Transverse colon (tissue), 4 donors: ENCODE measurements around the gene RNASEL. TPM values are rescaled to one million over a fixed set of nuclear protein-coding genes. Genes with fewer than 3 reads are reported as not detected.
"Not testable (repeated sequence)": the region's sequence is repeated elsewhere in the genome, so short reads cannot be mapped to it uniquely, and the experiment has no call there.

ENCODE experiments used
- DNase-seq: peaks from one replicate; pipeline ENCODE4 v3.0.0-alpha.2; 2019
- H3K27ac ChIP-seq, 4 donors: fragments of 200-600 bp; sonication (generic); 2 replicates each; pipeline ENCODE4 v1.5.1; 2016 to 2018; ENCODE audit warnings: inconsistent platforms in 4 of 4
- H3K27me3 ChIP-seq: fragments of 200-600 bp; sonication (generic); 2 replicates; pipeline ENCODE4 v1.5.1; 2017; ENCODE audit warnings: inconsistent platforms
- H3K36me3 ChIP-seq, 4 donors: fragments of 200-600 bp; sonication (generic); 2 replicates each; pipeline ENCODE4 v1.5.1; 2017 to 2019; ENCODE audit warnings: inconsistent platforms in 4 of 4
- H3K4me1 ChIP-seq, 4 donors: fragments of 200-600 bp; sonication (generic); 2 replicates each; pipeline ENCODE4 v1.5.1; 2017 to 2020; ENCODE audit warnings: inconsistent platforms in 4 of 4
- H3K4me3 ChIP-seq, 4 donors: fragments of 200-600 bp; sonication (generic); 1 replicate in 1 of 4; 2 replicates in 3 of 4; pipeline versions ENCODE4 v1.5.1 to v1.6.1; 2017 to 2019; ENCODE audit warnings: inconsistent platforms in 4 of 4
- H3K9me3 ChIP-seq, 2 donors: fragments of 200-600 bp; sonication (generic); 2 replicates each; pipeline ENCODE4 v1.5.1; 2017 to 2019; ENCODE audit warnings: inconsistent platforms in 2 of 2
- CTCF ChIP-seq, 5 experiments: fragments of 200-600 bp in 3 of 5; fragments of 450-650 bp in 2 of 5; sonication (generic) in 3 of 5; IDR thresholded peaks; 1 replicate in 2 of 5; 2 replicates in 3 of 5; pipeline ENCODE4 v1.5.1; 2016 to 2017; ENCODE audit warnings: antibody characterized with exemption in 5 of 5, inconsistent platforms in 3 of 5, mild to moderate bottlenecking in 2 of 5, moderate library complexity in 1 of 5
- EP300 ChIP-seq: sonication (generic); formaldehyde crosslinking; IDR thresholded peaks from one replicate; pipeline ENCODE4 v1.6.1; 2017; ENCODE audit warnings: antibody characterized with exemption, low read depth
- POLR2A ChIP-seq: fragments of 450-650 bp; IDR thresholded peaks from one replicate; pipeline ENCODE4 v1.6.1; 2016; ENCODE audit warnings: antibody characterized with exemption, mild to moderate bottlenecking, moderate library complexity
- POLR2AphosphoS5 ChIP-seq, 3 donors: sonication (generic); formaldehyde crosslinking; IDR thresholded peaks; one replicate each; pipeline ENCODE4 v1.6.1; 2016; ENCODE audit warnings: antibody characterized with exemption in 3 of 3
- WGBS, 2 donors: methylation state at CpG; one replicate each; pipeline ENCODE4 v1.1.5; 2018; ENCODE audit warnings: low coverage in 1 of 2; 5-methylcytosine and 5-hydroxymethylcytosine counted together
- in situ Hi-C, 4 donors: fragments of 200-750 bp; cut with MboI; loops; one replicate each; pipeline versions ENCODE4 v1.15.0 to v1.15.1; 2017; ENCODE audit warnings: low sequenced_read_pairs in 3 of 4, low pct_ligation_motif_present in 1 of 4, low pct_unique_long_range_greater_than_20kb in 1 of 4
- intact Hi-C: fragments of 100-400 bp; cut with DNase I; formaldehyde crosslinking; loops from one replicate; pipeline ENCODE4 v1.15.1; 2023; ENCODE audit warnings: low total_unique reads
- small RNA-seq, 4 donors: library from RNA; depleted of rRNA; stranded (forward); fragments of <200 nt; gene quantifications; one replicate each; pipeline ENCODE3, GENCODE V24; 2016
- total RNA-seq, 4 donors: library from RNA; depleted of rRNA; stranded (reverse); fragments of >200 nt; gene quantifications; one replicate each; pipeline ENCODE4 v1.1.0, GENCODE V29; 2016

Gene RNASEL
- total RNA-seq, 4 donors from 2014 or later = 9.0 to 19.9 (median 15.4) TPM

- DNase-seq = no peak
- no peak overlapping the region for H3K27ac ChIP-seq
- no peaks in the 10 kb centered on the region for H3K4me1 ChIP-seq
- intact Hi-C loops = no loop called here
- H3K4me3 ChIP-seq = no peak overlapping the region
- TF ChIP-seq POLR2AphosphoS5 (IDR thresholded peaks at IDR 0.05) (no peak), POLR2A (no peak), EP300 (no peak), CTCF (IDR thresholded peaks at IDR 0.05) (no peak)
- H3K27me3 ChIP-seq = no peaks in the 10 kb centered on the region
- in situ Hi-C loops = no loop called here
- peaks cover 0 to 2% of the 10 kb centered on the region in 2 donors for H3K9me3 ChIP-seq
- WGBS, 2 donors = 94 to 100% methylated on average over 2 of the region's 2 CpGs
- no peaks in the 10 kb centered on the region for H3K36me3 ChIP-seq
Observed at GRCh38 chr1:182533896-182534295, 55.2 kb downstream of the RNASEL start.

GRCh38 chr1:182528206-182528605 lies 60.9 kb downstream of the RNASEL start:
- H3K27me3 ChIP-seq, H3K4me3 ChIP-seq, in situ Hi-C loops, intact Hi-C loops, H3K4me1 ChIP-seq, H3K36me3 ChIP-seq: not testable (repeated sequence)
- peak; percentile 17 for DNase-seq
- Histone ChIP-seq H3K27ac (peak overlapping the region in 2 of 4 donors; percentile 14 to 37), H3K9me3 (peaks cover 12 to 17% of the 10 kb centered on the region in 2 donors)
- TF ChIP-seq POLR2AphosphoS5 (IDR thresholded peaks at IDR 0.05) = peak in 1 of 3 donors; percentile 28
- WGBS, 2 donors = 24 to 58% methylated on average over 3 to 5 of the region's 5 CpGs

GRCh38 chr1:182527680-182528079 lies 61.4 kb downstream of the RNASEL start:
- H3K27me3 ChIP-seq = no peaks in the 10 kb centered on the region

GRCh38 chr1:182525342-182525741 lies 63.7 kb downstream of the RNASEL start:
- no peaks in the 10 kb centered on the region for H3K4me1 ChIP-seq
- no peak for DNase-seq
- intact Hi-C loops = no loop called here
- no peak overlapping the region for H3K4me3 ChIP-seq
- in situ Hi-C loops = no loop called here
- H3K27me3 ChIP-seq = peaks cover 2% of the 10 kb centered on the region
- H3K36me3 ChIP-seq = no peaks in the 10 kb centered on the region
- no peak for TF ChIP-seq EP300
- TF ChIP-seq CTCF (IDR thresholded peaks at IDR 0.05) = no peak
- no peak for TF ChIP-seq POLR2A
- TF ChIP-seq POLR2AphosphoS5 (IDR thresholded peaks at IDR 0.05) = no peak
- H3K9me3 ChIP-seq = peaks cover 12 to 17% of the 10 kb centered on the region in 2 donors
- H3K27ac ChIP-seq = no peak overlapping the region

More at GRCh38 chr1:182527680-182528079, 61.4 kb downstream of the RNASEL start:
- no peaks in the 10 kb centered on the region for H3K4me1 ChIP-seq
- in situ Hi-C loops (no loop called here), intact Hi-C loops (no loop called here)
- peaks cover 12 to 17% of the 10 kb centered on the region in 2 donors for H3K9me3 ChIP-seq
- 77 to 82% methylated on average over 2 of the region's 2 CpGs for WGBS, 2 donors
- TF ChIP-seq POLR2A (no peak), POLR2AphosphoS5 (IDR thresholded peaks at IDR 0.05) (no peak), EP300 (no peak), CTCF (IDR thresholded peaks at IDR 0.05) (no peak)
- no peak overlapping the region for H3K4me3 ChIP-seq
- DNase-seq = no peak
- no peaks in the 10 kb centered on the region for H3K36me3 ChIP-seq
- no peak overlapping the region for H3K27ac ChIP-seq

Small RNA genes lying within 50 kb of the gene (small RNA-seq; reads per million reads assigned to genes)
- gene RF00017 = 0 reads per million in 4 donors

Other genes starting within 250 kb of the RNASEL start
- gene GLUL, start 197.5 kb downstream of the RNASEL start, total RNA-seq = 1,000 to 10,000 TPM in 2 of 4 donors, 100 to 1,000 TPM in 2; 312 to 1,104 (median 985) TPM
- not detected for gene TEDDM1, start 188.6 kb downstream of the RNASEL start, total RNA-seq
- not detected for gene RGSL1, start 139.1 kb downstream of the RNASEL start, total RNA-seq
- 1 to 10 TPM in 2 of 4 donors, under 1 TPM in 1, not detected in 1; 0.82 to 3.0 (median 1.7) TPM for gene RGS16, start 15.1 kb upstream of the RNASEL start, total RNA-seq
- 1 to 10 TPM in 1 of 4 donors, not detected in 3; 2.2 TPM for gene RGS8, start 95.3 kb upstream of the RNASEL start, total RNA-seq
- 10 to 100 TPM in 2 of 4 donors, 1 to 10 TPM in 1, not detected in 1; 9.6 to 94.5 (median 11.4) TPM for gene NPL, start 200.5 kb upstream of the RNASEL start, total RNA-seq